Pancreas (tissue), 10 donors: Measurements from ENCODE around the gene RAPGEF4. TPM values are rescaled to one million over a fixed set of nuclear protein-coding genes. Genes with fewer than 3 reads are reported as not detected.

Experiments
- ATAC-seq, 4 donors: fragments of 200-7000 bp; cut with Tn5 transposase; one replicate each; pipeline versions ENCODE4 v1.8.0 to v1.9.1; 2020; ENCODE audit warnings: mild to moderate bottlenecking in 4 of 4, moderate library complexity in 4 of 4
- DNase-seq, 6 donors: peaks; one replicate each; pipeline ENCODE4 v3.0.0-alpha.2; 2020
- FAIRE-seq: peaks from 2 replicates; lab custom pipeline; 2012; peaks lifted over from hg19 to GRCh38; lab: Jason Lieb, UNC
- H3K27ac ChIP-seq, 4 donors: fragments of 200-600 bp; sonication (generic); 1 replicate in 3 of 4; 2 replicates in 1 of 4; pipeline versions ENCODE4 v1.5.0 to v1.8.0; 2020
- H3K27me3 ChIP-seq, 4 donors: fragments of 200-600 bp; one replicate each; pipeline ENCODE4 v1.8.0; 2021
- H3K36me3 ChIP-seq, 3 donors: fragments of 200-600 bp; sonication (generic) in 1 of 3; one replicate each; pipeline versions ENCODE4 v1.5.0 to v1.8.0; 2020 to 2021
- H3K4me1 ChIP-seq, 3 donors: fragments of 200-600 bp; one replicate each; pipeline ENCODE4 v1.8.0; 2021
- H3K4me3 ChIP-seq, 4 donors: fragments of 200-600 bp; sonication (generic) in 2 of 4; one replicate each; pipeline versions ENCODE4 v1.5.0 to v1.8.0; 2020 to 2021
- H3K9me3 ChIP-seq, 4 donors: fragments of 200-600 bp; one replicate each; pipeline ENCODE4 v1.8.0; 2021
- WGBS, 2 donors: extraction: QIAGEN DNeasy Blood & Tissue Kit; methylation state at CpG; one replicate each; pipeline ENCODE4 v1.1.7; 2013; 5-methylcytosine and 5-hydroxymethylcytosine counted together
- intact Hi-C, 3 donors: fragments of 100-400 bp; cut with DNase I; formaldehyde crosslinking; loops; one replicate each; pipeline versions ENCODE4 v1.11.1 to v1.14.2; 2022
- polyA plus RNA-seq, 2 donors: library from polyadenylated mRNA; stranded (reverse); fragments of 200-250 nt; gene quantifications; one replicate each; pipeline ENCODE4 v1.2.3, GENCODE V29; 2013
- total RNA-seq, 6 donors: library from RNA; stranded (reverse); fragmentation: NEBNext Ultra II Directional in 4 of 6; extraction: Animal tissue kit (Norgen Biotek cat#: 25700) in 4 of 6; gene quantifications; one replicate each; pipeline versions ENCODE4 v1.2.1 to v1.2.4, GENCODE V29; 2021 to 2023
- TF ChIP-seq, protein P1 (sequence below), 4 donors: fragments of 200-600 bp; sonication (generic) in 3 of 4; IDR thresholded peaks; one replicate each; pipeline versions ENCODE4 v1.5.0 to v1.8.0; 2021; ENCODE audit warnings: antibody characterized with exemption in 4 of 4
- donor health status: healthy with polysubstance abuse.
- donor health status: DM: no; HTN: no; CAD: no; lungs with moderate emphysema.
- donor health status: DM: no; HTN: no; CAD: no.
- donor health status: control.
- donor health status: control.
- donor health status: Bipolar disorder and iron deficiency.
- donor health status: DM: yes; HTN: yes; CAD: no.
- donor health status: DM: no; HTN: no; CAD: no.
- donor health status: DM: no; HTN: no; CAD: no.
- donor health status: DM: yes; HTN: yes; CAD: no.

RAPGEF4 gene
- total and polyA plus RNA-seq, 8 donors = 2.1 to 9.0 (median 5.1) TPM

DNA sequence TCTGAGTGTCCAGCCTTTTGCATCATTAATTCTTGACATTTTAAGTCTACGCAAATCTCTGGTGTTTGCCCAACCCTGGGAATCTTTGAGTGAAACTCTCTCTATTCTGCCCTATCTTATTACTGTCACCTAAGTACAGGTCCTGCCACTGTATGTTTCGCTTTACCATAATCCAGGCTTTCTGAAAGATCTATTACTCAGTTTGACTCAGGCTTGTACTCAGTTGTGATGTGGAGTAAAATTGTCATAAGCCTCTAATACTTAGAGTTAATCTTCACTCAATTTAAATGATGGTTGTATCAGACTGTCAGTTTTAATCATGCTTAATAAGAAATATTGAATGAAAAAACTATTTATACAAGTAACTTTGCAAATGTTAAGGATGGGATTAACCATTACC lies 30.3 kb upstream of the RAPGEF4 start:
- ATAC-seq = no peak
- 68 to 87% methylated on average over 2 of the region's 2 CpGs for WGBS, 2 donors
- Histone ChIP-seq H3K27me3 (peaks cover 0 to 4% (median 0%) of the 10 kb centered on the region in 4 donors), H3K4me1 (no peaks in the 10 kb centered on the region), H3K9me3 (no peaks in the 10 kb centered on the region), H3K36me3 (no peaks in the 10 kb centered on the region), H3K27ac (no peak overlapping the region), H3K4me3 (no peak overlapping the region)
- intact Hi-C loops = no loop called here
- TF ChIP-seq, protein P1, sequence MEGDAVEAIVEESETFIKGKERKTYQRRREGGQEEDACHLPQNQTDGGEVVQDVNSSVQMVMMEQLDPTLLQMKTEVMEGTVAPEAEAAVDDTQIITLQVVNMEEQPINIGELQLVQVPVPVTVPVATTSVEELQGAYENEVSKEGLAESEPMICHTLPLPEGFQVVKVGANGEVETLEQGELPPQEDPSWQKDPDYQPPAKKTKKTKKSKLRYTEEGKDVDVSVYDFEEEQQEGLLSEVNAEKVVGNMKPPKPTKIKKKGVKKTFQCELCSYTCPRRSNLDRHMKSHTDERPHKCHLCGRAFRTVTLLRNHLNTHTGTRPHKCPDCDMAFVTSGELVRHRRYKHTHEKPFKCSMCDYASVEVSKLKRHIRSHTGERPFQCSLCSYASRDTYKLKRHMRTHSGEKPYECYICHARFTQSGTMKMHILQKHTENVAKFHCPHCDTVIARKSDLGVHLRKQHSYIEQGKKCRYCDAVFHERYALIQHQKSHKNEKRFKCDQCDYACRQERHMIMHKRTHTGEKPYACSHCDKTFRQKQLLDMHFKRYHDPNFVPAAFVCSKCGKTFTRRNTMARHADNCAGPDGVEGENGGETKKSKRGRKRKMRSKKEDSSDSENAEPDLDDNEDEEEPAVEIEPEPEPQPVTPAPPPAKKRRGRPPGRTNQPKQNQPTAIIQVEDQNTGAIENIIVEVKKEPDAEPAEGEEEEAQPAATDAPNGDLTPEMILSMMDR (IDR thresholded peaks at IDR 0.05) = no peak
- FAIRE-seq = no peak
- no peak for DNase-seq

DNA sequence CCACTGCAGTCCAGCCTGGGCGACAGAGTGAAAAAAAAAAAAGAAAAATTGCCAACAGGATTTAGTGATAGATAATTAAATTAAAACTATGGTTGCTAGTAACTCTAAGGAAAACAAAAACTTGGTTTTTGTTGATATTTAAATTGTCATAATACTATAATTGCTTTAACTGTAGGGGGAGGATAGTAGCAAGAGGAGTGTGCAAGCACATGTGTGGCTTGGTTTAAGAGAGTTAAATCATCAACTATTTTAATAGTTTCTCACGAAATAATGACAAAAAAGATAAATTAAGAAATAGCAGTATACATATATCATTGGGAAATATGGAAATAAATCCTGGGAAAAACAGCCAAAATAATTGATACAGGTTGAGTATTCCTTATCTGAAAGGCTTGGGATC lies 27.4 kb upstream of the RAPGEF4 start:
- intact Hi-C loops = no loop called here
- no peak for FAIRE-seq

DNA sequence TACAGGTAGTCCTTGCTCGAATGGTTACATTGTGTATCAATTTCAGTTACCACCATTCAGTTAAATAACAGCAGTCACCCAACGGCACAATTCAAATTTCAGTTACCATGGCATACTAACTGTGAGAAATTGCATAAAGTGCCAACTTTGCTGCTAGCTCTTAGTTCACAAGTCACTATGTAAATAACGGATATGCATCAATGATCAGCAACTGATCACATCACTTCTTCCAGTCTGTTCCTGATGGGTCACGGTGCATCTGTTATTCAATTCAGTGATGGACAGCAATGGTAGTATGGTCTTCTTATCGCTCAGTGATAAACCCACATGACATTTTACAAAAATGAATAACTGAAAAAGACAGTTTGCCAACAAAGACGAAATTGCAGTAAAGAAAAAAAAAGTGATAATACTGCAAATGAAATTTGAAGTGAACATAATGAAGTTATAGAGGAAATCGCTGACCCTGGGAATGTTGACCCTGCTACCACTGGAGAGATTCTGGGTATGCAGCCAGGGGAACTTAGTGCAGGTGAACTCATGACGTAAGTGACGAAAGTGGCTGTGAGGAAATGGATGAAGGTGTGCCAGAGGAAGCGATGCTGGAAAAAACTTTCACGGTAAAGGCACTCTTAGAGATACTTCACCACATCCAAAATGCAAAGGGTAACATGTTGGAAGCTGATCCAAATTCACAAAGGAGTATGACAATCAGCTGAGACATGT lies 25.9 kb upstream of the RAPGEF4 start:
- no peak for DNase-seq
- H3K36me3 ChIP-seq = no peaks in the 10 kb centered on the region
- peaks cover 0 to 4% (median 0%) of the 10 kb centered on the region in 4 donors for H3K27me3 ChIP-seq
- H3K9me3 ChIP-seq = no peaks in the 10 kb centered on the region
- intact Hi-C loops = no loop called here
- WGBS, 2 donors = 58 to 74% methylated on average over 11 of the region's 11 CpGs
- no peak for ATAC-seq
- TF ChIP-seq, protein P1 (IDR thresholded peaks at IDR 0.05) = no peak
- H3K4me1 ChIP-seq = no peaks in the 10 kb centered on the region
- no peak overlapping the region for H3K4me3 ChIP-seq
- H3K27ac ChIP-seq = no peak overlapping the region
- no peak for FAIRE-seq

More for the DNA sequence above, 27.4 kb upstream of the RAPGEF4 start:
- Histone ChIP-seq H3K27me3 (peaks cover 0 to 4% (median 0%) of the 10 kb centered on the region in 4 donors), H3K4me3 (no peak overlapping the region), H3K36me3 (no peaks in the 10 kb centered on the region), H3K9me3 (no peaks in the 10 kb centered on the region), H3K4me1 (no peaks in the 10 kb centered on the region), H3K27ac (no peak overlapping the region)
- DNase-seq = no peak
- no peak for ATAC-seq
- 59 to 74% methylated on average over 2 of the region's 2 CpGs for WGBS, 2 donors
- TF ChIP-seq, protein P1 (IDR thresholded peaks at IDR 0.05) = no peak

DNA sequence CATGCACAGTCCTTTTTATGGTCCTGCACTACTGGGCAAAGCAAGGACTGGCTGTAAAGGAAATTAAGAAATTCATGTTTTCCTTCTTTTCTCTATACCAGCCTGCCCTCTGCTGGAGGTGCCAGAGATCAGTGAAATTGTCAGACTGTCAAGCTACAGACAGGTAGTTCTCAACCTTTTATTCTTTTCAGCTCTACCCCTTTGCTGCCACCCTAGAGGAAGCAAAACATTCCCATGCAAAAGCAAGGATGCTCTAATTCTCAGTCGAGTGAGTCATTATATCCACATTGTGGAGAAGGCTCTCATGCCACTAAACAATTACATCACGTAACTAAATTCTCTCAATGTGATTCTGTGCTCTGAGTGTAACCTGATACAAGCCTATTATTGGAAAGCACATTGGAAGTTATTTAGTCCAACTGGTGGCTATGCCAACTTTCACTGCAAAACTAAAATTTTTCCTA lies 25.0 kb upstream of the RAPGEF4 start:
- TF ChIP-seq, protein P1 (IDR thresholded peaks at IDR 0.05) = peak in 3 of 4 donors; percentile 22 to 33 (median 27)
- H3K4me3 ChIP-seq = no peak overlapping the region
- no peak overlapping the region for H3K27ac ChIP-seq
- no peaks in the 10 kb centered on the region for H3K4me1 ChIP-seq
- H3K27me3 ChIP-seq = peaks cover 0 to 4% (median 0%) of the 10 kb centered on the region in 4 donors
- no peaks in the 10 kb centered on the region for H3K9me3 ChIP-seq
- no peak for DNase-seq
- 37 to 43% methylated on average over 2 of the region's 2 CpGs for WGBS, 2 donors
- ATAC-seq = peak in 3 of 4 donors; percentile 68 to 78 (median 74)
- no peaks in the 10 kb centered on the region for H3K36me3 ChIP-seq
- FAIRE-seq = no peak
- intact Hi-C loops = no loop called here

DNA sequence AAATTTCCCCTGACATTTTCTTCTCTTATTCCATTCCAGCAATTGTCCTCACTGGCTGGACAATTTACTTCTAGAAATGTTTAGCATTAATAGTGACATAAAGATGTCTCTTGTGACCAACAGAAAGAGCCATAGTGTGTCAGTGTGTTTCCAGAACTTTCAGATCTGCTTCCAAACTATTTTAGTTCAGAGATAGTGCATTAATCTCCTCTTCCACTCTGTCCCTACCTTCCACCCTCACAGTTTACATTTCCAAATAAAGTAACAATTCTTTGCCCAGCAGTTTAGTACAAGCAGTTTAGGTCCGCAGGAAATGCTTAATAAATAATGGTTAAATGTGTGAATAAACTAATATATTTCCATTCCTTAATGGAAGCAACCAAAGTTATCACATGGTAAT lies 24.5 kb upstream of the RAPGEF4 start:
- no peaks in the 10 kb centered on the region for H3K36me3 ChIP-seq
- no peak overlapping the region for H3K27ac ChIP-seq
- no peaks in the 10 kb centered on the region for H3K4me1 ChIP-seq
- ATAC-seq = no peak
- no peaks in the 10 kb centered on the region for H3K9me3 ChIP-seq
- DNase-seq = no peak
- 47 to 73% methylated on average over 1 of the region's 1 CpG for WGBS, 2 donors
- H3K4me3 ChIP-seq = no peak overlapping the region
- FAIRE-seq = no peak
- intact Hi-C loops = no loop called here
- TF ChIP-seq, protein P1 (IDR thresholded peaks at IDR 0.05) = no peak
- peaks cover 0 to 4% (median 0%) of the 10 kb centered on the region in 4 donors for H3K27me3 ChIP-seq
